IMR-90 (cell line): Measurements from ENCODE around the gene NPPA.

Experiments used
- BHLHE40 ChIP-seq: fragments of 150-350 bp; IDR thresholded peaks from 2 replicates; pipeline ENCODE4 v1.6.1; 2016; ENCODE audit warnings: mild to moderate bottlenecking, low read depth, low read length
- CEBPB ChIP-seq: IDR thresholded peaks from 2 replicates; pipeline ENCODE4 v1.6.1; 2012; ENCODE audit warnings: low read depth, low read length, improper control_type of control experiment
- CHD1 ChIP-seq: IDR thresholded peaks from 2 replicates; pipeline ENCODE4 v1.6.1; 2012; ENCODE audit warnings: low read depth, low read length, improper control_type of control experiment
- MAZ ChIP-seq: IDR thresholded peaks from 2 replicates; pipeline ENCODE4 v1.6.1; 2012; ENCODE audit warnings: low read depth, mild to moderate bottlenecking, low read length, improper control_type of control experiment, moderate library complexity, borderline replicate concordance
- MXI1 ChIP-seq: IDR thresholded peaks from 2 replicates; pipeline ENCODE4 v1.6.1; 2012; ENCODE audit warnings: low read depth, mild to moderate bottlenecking, low read length, moderate library complexity, borderline replicate concordance
- NFE2L2 ChIP-seq: fragments of 150-350 bp; IDR thresholded peaks from 2 replicates; pipeline ENCODE4 v1.6.1; 2016; ENCODE audit warnings: low read depth, mild to moderate bottlenecking, low read length
- POLR2A ChIP-seq: IDR thresholded peaks from 2 replicates; pipeline ENCODE4 v1.6.1; 2012; ENCODE audit warnings: mild to moderate bottlenecking, low read depth, low read length
- RAD21 ChIP-seq: IDR thresholded peaks from 2 replicates; pipeline ENCODE4 v1.6.1; 2012; ENCODE audit warnings: low read length, improper control_type of control experiment
- RCOR1 ChIP-seq: IDR thresholded peaks from 2 replicates; pipeline ENCODE4 v1.6.1; 2012; ENCODE audit warnings: mild to moderate bottlenecking, low read length, improper control_type of control experiment; ENCODE audit not compliant: insufficient replicate concordance
- RFX5 ChIP-seq: IDR thresholded peaks from 2 replicates; pipeline ENCODE4 v1.8.0; 2012; ENCODE audit warnings: low read depth, mild to moderate bottlenecking, low read length, moderate library complexity
- SMC3 ChIP-seq: fragments of 150-350 bp; IDR thresholded peaks from 2 replicates; pipeline ENCODE4 v1.6.1; 2016; ENCODE audit warnings: low read depth, mild to moderate bottlenecking, antibody characterized with exemption, low read length, moderate library complexity
- TF ChIP-seq, protein P1 (sequence below): conservative IDR thresholded peaks from 2 replicates; pipeline ENCODE4 v1.5.1; 2012; ENCODE audit warnings: mild to moderate bottlenecking, low read depth, low read length, improper control_type of control experiment
- TF ChIP-seq, protein P2 (sequence below): fragments of 150-350 bp; IDR thresholded peaks from 2 replicates; pipeline ENCODE4 v1.6.1; 2017; ENCODE audit warnings: mild to moderate bottlenecking, antibody characterized with exemption, low read length, low read depth
- TF ChIP-seq, protein P3 (sequence below): fragments of 150-350 bp; IDR thresholded peaks from 2 replicates; pipeline ENCODE4 v1.6.1; 2016; ENCODE audit warnings: low read depth, mild to moderate bottlenecking, low read length, moderate library complexity, borderline replicate concordance

DNA sequence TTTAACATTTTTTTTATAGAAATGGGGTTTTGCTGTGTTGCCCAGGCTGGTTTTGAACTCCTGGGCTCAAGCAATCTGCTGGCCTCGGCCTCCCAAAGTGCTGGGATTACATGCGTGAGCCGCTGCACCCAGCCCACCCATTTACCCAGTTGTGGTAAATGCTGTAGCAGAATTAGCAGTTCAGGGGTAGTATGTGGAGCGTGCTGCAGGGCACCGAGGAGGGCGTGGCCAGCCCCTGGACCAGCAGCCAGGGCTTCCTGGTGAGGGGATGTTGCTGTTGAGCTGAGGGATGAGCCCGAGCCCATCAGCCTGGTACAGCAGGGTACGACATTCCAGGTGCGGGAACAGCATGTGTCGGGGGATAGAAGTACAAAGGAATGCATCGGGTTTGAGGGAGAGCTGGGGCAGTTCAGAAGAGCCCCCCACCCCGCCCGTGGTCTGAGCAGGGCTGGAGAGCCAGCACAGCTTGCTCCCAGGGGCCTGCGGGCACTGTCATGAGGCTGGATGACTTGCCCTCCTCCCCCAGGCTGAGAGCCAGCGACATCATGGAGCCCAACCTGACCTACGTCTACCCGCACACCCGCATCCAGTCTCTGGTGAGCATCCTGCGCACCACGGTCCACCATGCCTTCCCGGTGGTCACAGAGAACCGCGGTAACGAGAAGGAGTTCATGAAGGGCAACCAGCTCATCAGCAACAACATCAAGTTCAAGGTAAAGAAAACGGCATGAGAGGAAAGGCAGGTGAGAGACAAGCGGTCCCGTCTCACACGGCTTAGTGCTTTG is 11.9 kb downstream of the NPPA start:
- TF ChIP-seq RCOR1, result no peak
- no peak for TF ChIP-seq RAD21
- TF ChIP-seq, protein P1, sequence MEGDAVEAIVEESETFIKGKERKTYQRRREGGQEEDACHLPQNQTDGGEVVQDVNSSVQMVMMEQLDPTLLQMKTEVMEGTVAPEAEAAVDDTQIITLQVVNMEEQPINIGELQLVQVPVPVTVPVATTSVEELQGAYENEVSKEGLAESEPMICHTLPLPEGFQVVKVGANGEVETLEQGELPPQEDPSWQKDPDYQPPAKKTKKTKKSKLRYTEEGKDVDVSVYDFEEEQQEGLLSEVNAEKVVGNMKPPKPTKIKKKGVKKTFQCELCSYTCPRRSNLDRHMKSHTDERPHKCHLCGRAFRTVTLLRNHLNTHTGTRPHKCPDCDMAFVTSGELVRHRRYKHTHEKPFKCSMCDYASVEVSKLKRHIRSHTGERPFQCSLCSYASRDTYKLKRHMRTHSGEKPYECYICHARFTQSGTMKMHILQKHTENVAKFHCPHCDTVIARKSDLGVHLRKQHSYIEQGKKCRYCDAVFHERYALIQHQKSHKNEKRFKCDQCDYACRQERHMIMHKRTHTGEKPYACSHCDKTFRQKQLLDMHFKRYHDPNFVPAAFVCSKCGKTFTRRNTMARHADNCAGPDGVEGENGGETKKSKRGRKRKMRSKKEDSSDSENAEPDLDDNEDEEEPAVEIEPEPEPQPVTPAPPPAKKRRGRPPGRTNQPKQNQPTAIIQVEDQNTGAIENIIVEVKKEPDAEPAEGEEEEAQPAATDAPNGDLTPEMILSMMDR, result no peak
- no peak for TF ChIP-seq SMC3
- no peak for TF ChIP-seq POLR2A
- TF ChIP-seq, protein P2, sequence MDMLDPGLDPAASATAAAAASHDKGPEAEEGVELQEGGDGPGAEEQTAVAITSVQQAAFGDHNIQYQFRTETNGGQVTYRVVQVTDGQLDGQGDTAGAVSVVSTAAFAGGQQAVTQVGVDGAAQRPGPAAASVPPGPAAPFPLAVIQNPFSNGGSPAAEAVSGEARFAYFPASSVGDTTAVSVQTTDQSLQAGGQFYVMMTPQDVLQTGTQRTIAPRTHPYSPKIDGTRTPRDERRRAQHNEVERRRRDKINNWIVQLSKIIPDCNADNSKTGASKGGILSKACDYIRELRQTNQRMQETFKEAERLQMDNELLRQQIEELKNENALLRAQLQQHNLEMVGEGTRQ, result no peak
- TF ChIP-seq, protein P3, sequence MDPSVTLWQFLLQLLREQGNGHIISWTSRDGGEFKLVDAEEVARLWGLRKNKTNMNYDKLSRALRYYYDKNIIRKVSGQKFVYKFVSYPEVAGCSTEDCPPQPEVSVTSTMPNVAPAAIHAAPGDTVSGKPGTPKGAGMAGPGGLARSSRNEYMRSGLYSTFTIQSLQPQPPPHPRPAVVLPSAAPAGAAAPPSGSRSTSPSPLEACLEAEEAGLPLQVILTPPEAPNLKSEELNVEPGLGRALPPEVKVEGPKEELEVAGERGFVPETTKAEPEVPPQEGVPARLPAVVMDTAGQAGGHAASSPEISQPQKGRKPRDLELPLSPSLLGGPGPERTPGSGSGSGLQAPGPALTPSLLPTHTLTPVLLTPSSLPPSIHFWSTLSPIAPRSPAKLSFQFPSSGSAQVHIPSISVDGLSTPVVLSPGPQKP, result no peak
- no peak for TF ChIP-seq BHLHE40
- no peak for TF ChIP-seq CEBPB
- no peak for TF ChIP-seq RFX5
- no peak for TF ChIP-seq CHD1
- no peak for TF ChIP-seq MXI1
- TF ChIP-seq NFE2L2, result no peak
- no peak for TF ChIP-seq MAZ
